ENCODE data around the gene CAPZB.

Gene CAPZB

DNA sequence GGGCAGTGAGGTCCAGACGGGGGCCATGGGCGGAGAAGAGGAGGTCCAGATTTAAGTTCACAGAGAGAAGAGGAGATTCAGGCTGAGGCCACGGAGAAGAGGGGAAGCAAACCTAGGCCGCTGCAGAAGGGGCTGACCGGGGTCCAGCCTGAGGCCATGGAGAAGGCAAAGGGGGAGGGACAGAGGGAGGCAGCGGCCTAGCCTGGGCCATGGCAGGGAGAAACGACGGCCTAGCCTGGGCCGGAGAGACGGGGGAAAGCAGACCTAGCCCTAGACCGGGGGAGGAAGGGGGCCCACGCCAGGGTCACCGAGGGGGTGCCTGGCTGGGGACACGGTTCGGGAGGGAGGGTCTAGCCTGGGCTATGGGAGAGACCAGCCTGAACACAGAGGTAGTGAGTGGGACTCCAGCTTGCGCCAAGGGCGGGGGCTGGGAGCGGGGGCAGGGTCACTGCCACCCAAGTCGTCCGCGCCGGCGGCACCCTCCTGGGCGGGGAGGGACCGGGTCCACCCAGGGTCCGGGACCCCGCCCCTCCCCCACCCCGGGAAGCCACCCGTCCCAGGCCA is 459 bp downstream of the CAPZB start:
- H3K4me1 ChIP-seq (ENCODE audit: insufficient read depth, low read length): peaks cover 40% of the 10 kb centered on the region
- H3K9ac ChIP-seq (ENCODE audit: low read depth, low read length): peak overlapping the region; percentile 94
- no peaks in the 10 kb centered on the region for H3K36me3 ChIP-seq (ENCODE audit: insufficient read depth, low read length)
- no peaks in the 10 kb centered on the region for H3K9me3 ChIP-seq (ENCODE audit: control insufficient read depth, insufficient read depth, low read length)

DNA sequence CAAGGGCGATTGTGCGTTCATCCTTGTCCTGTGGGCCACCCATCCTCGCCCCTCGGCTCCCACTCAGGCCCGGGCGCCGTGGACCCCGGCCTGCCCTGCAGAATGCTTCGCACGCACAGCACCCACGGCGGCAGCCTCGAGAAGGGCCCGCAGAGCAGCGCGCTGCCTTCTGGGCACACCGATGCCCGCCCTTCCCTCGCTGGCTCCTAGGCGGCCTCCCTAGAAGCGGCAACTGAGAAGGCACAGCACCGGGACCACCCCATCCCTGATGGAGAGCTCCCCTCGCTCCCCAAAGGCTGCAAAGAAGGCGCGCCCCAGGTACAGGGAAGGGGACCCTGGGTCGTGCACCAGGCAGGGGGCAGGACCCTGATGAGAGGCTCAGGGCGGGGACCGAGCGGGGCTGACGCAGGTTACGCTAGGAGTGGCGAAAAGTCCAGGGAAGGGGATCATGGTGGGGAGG is 971 bp downstream of the CAPZB start:
- Histone ChIP-seq H3K9ac (ENCODE audit: low read depth, low read length) (peak overlapping the region; percentile 94), H3K36me3 (ENCODE audit: insufficient read depth, low read length) (no peaks in the 10 kb centered on the region), H3K9me3 (ENCODE audit: control insufficient read depth, insufficient read depth, low read length) (no peaks in the 10 kb centered on the region), H3K4me1 (ENCODE audit: insufficient read depth, low read length) (peaks cover 45% of the 10 kb centered on the region)

DNA sequence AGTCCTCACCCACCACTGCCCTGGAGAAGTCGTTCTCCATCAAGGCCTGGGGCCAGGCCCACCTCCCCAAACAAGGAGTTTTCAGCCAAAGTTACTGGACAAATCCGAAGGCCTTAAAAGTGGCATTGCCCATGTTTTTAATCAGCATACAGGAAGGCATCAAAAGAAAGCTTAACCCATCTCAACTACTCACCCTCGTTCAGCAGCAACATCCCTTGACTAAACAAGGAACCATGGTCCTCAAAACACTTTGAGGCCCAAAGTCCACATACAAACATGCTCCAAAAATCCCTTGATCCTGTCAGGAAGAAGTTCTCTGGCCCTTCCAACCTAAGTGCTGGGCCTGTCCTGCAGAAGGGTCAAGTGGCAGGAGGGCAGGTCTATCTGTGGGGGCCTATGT is 1.6 kb downstream of the CAPZB start:
- no peaks in the 10 kb centered on the region for H3K36me3 ChIP-seq (ENCODE audit: insufficient read depth, low read length)
- H3K4me1 ChIP-seq (ENCODE audit: insufficient read depth, low read length): peaks cover 47% of the 10 kb centered on the region
- H3K9me3 ChIP-seq (ENCODE audit: control insufficient read depth, insufficient read depth, low read length): no peaks in the 10 kb centered on the region
- peak overlapping the region; percentile 94 for H3K9ac ChIP-seq (ENCODE audit: low read depth, low read length)

DNA sequence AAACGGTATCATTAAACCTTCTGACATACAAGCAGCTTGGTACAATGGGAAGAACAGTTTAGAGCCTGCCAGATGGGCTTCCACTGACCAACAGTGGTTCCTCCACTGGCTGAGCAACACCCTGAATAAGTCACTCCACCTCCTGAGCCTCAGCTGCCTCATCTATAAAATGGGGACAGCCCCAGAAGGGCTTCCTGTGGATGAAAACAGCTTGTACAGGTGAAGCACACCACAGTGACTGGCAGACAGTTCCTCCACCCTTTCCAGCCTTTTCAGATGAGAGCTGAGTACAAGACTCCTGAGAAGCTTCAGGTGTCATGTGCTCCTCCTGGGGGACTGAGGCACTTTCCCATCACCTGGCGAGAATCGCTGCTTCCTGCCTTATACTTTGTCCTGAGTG is 2.1 kb downstream of the CAPZB start:
- H3K4me1 ChIP-seq (ENCODE audit: insufficient read depth, low read length): peaks cover 48% of the 10 kb centered on the region
- no peaks in the 10 kb centered on the region for H3K9me3 ChIP-seq (ENCODE audit: control insufficient read depth, insufficient read depth, low read length)
- H3K9ac ChIP-seq (ENCODE audit: low read depth, low read length): no peak overlapping the region
- no peaks in the 10 kb centered on the region for H3K36me3 ChIP-seq (ENCODE audit: insufficient read depth, low read length)

DNA sequence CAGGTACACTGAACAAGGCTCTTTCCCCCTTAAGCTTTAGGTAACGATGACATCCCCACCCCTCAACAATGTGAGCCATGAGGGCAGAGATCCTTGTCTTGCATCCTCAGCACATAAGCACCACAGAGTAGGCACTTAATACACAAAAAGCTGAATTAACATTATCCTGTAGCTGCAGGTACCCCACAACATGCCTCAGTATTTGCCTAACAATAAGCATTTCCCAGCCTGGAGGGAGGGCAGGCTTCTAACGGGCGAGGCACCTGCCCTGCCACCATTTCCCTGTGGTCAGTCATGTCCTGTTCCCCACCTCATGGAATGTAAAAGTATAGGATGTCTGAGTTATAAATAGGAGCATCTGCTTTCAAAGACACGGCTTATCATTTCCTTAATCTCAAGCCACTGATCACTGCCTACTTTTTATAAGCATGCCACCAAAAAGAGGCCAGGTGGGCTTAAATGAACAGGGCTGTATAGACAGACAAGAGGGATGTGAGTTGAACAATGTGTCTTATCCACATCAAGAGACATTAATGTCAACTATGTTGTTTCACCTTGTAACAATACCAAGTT is 3.4 kb downstream of the CAPZB start:
- Histone ChIP-seq H3K4me1 (ENCODE audit: insufficient read depth, low read length) (peaks cover 49% of the 10 kb centered on the region), H3K36me3 (ENCODE audit: insufficient read depth, low read length) (no peaks in the 10 kb centered on the region)

DNA sequence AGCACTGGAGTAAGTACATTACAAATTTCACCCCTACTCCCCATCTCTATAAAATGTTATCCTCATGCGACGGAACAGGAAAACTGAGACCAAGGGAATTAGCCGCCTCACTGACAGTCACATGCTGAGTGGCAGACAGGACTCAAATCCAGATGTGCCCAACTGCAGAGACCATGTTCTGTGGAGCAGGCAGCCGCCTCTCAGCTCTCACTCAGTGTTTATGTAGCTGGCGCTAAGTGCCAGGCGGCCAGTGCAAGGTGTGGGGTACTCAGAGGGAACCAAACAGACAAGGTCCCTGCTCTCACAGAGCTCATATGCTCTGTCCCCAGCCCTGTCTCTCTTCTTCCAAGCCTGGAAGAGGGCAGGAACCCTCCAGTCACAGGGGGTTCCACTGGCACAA is 5.1 kb downstream of the CAPZB start:
- no peaks in the 10 kb centered on the region for H3K36me3 ChIP-seq (ENCODE audit: insufficient read depth, low read length)
- no peaks in the 10 kb centered on the region for H3K9me3 ChIP-seq (ENCODE audit: control insufficient read depth, insufficient read depth, low read length)
- H3K9ac ChIP-seq (ENCODE audit: low read depth, low read length): no peak overlapping the region
- peaks cover 45% of the 10 kb centered on the region for H3K4me1 ChIP-seq (ENCODE audit: insufficient read depth, low read length)

More for the DNA sequence above, 3.4 kb downstream of the CAPZB start:
- Histone ChIP-seq H3K9me3 (ENCODE audit: control insufficient read depth, insufficient read depth, low read length) (no peaks in the 10 kb centered on the region), H3K9ac (ENCODE audit: low read depth, low read length) (no peak overlapping the region)

DNA sequence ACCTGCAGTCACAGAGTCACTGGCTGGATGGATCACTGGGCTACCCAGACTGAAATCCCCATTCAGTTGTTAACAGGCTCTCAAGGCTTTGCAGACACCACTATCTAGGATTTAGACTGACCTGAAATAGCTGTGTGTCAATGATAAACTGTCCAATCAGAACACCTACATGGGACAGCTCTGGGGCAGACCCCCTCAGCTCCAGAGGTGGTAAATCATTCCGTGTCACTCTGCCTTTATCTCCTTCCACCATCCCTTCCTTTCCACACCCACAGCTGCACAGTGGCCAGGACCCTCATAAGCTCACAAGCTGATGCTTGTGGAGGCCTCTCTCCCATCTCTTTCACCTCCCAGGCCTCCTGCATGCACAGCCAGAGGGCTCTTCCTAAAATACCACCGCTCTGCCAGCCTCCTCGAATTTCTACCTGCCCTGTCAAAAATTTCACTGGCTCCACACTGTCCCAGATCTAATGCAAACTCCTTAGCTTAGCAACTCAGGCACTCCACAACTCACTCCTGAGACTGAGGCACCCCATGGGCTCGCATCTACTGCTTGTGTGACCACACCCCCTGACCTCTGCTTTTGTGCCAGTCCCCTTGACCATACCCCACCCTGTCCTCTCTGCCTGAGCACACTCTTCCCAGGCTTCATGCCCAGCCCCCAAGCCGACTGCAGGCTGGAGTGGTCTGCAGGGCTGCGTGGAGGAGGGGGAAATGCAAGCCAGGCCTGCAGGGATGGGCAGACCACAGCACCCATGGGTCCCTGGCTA is 5.8 kb downstream of the CAPZB start:
- H3K4me1 ChIP-seq (ENCODE audit: insufficient read depth, low read length): peaks cover 45% of the 10 kb centered on the region
- H3K9ac ChIP-seq (ENCODE audit: low read depth, low read length): no peak overlapping the region
- H3K36me3 ChIP-seq (ENCODE audit: insufficient read depth, low read length): no peaks in the 10 kb centered on the region
- no peaks in the 10 kb centered on the region for H3K9me3 ChIP-seq (ENCODE audit: control insufficient read depth, insufficient read depth, low read length)

DNA sequence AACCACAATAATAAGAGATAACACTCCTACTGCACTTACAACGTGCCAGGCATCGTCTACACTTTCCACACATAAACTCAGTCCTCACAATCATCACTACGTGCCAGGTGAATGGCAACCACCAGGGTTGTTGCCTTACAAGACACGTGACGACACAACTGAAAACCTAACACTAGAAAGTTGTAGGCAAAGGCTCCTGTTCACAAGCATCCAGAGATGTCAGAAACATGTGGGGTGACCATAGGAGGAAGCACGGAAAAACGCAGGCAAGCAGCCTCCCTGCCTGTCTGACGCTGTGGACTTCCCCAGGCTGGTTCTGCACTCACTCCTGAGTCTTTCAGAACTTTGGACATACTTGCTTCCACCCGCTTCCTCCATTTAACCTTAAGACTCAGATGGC is 7.0 kb downstream of the CAPZB start:
- Histone ChIP-seq H3K9me3 (ENCODE audit: control insufficient read depth, insufficient read depth, low read length) (no peaks in the 10 kb centered on the region), H3K36me3 (ENCODE audit: insufficient read depth, low read length) (no peaks in the 10 kb centered on the region), H3K4me1 (ENCODE audit: insufficient read depth, low read length) (peaks cover 42% of the 10 kb centered on the region), H3K9ac (ENCODE audit: low read depth, low read length) (no peak overlapping the region)

DNA sequence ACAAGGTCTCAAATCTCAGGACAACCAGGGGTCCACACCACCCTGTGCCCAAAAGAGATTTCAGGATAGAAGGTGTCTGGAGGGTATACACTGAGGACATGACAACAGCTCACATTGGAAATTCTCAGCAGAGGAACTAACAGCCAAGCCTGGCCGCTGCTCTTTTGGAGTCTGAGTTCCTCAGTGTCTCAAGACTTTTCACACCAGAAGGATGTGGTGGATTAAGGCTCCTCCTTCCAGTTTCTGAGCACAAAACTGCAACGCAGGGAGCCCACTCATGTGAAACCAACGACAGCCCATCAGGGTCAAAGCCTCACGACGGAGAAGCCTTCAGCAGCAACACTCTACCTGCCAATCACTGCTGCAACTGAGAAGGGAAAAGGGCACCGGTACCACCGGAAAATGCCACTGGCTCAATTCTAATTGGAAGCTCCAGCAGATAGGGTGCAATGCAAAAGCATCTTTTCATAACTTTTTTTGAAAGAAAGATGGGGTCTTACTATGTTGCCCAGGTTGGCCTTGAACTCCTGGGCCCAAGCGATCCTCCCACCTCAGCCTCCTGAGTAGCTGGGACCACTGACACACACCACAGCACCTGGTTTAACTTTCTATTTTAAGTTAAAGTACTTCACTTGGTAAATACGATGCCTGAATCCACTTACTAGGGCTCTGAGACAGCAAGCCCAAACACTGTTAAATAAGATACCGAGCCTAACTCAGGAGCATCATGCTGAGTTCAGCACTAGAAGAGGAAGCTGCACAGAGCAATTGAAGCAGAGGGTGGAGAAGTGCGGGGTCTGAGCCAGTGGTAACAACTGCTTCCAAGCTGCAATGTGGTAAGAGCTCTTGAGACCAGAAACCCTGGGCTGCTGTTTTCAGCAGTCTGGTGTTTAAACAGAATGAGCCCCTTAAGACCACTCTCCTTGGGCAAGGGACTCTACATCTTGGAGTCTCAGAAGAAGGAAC is 7.8 kb downstream of the CAPZB start:
- Histone ChIP-seq H3K36me3 (ENCODE audit: insufficient read depth, low read length) (no peaks in the 10 kb centered on the region), H3K9me3 (ENCODE audit: control insufficient read depth, insufficient read depth, low read length) (no peaks in the 10 kb centered on the region), H3K4me1 (ENCODE audit: insufficient read depth, low read length) (peaks cover 34% of the 10 kb centered on the region), H3K9ac (ENCODE audit: low read depth, low read length) (no peak overlapping the region)

DNA sequence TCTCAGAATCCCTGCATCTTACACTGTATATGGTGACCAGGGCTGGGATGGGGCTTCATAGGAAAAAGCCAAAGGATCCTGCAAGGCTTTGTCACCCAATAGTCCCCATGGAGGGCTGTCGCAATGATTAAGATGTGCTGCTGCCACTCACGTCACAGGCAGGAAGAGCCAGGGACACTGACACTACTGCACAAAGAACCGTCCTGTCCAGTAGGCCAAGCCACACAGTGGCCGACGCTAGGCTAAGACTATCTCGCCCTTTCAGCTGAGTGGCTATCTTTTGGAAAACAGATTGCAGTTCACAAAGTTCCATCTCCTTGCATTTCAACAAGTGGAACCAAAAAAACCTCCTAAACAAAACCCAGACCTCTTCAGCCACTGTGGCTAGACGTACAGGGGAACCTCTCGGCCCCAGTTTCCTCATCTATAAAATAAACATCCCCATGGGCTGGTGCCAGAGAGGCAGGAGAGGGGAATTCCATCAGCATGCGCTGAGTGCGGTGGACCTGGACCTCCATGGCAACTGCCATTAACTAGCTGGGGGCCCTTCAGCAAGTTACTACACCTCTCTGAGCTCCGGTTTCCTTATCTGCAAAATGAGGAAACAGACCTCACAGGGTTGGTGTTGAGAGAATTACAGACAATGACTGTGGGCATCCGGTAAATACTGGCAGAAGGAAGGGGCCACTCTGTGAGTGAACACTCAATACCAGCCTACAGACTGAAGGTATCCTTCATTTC is 8.7 kb downstream of the CAPZB start:
- Histone ChIP-seq H3K4me1 (ENCODE audit: insufficient read depth, low read length) (peaks cover 29% of the 10 kb centered on the region), H3K9ac (ENCODE audit: low read depth, low read length) (no peak overlapping the region), H3K9me3 (ENCODE audit: control insufficient read depth, insufficient read depth, low read length) (no peaks in the 10 kb centered on the region), H3K36me3 (ENCODE audit: insufficient read depth, low read length) (no peaks in the 10 kb centered on the region)

DNA sequence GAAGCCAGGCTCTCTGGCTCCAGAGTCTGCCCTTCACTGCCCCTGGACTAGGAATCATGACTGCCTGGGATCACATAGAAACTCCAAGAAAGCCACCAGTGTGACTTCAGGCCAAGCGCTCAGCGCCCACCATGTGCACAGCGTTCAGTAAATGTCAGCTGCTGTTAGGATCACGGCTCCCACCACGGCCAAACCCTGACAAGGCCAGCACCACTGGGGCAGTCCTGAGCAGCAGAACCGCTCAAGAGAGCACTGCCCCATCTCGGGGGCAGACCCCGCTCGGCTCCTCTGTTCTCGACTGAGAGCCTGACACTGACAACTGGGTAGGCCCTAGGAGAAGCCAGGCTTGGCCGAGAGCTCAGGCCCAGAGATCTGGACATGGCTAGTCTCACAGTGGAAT is 10.0 kb downstream of the CAPZB start:
- peaks cover 20% of the 10 kb centered on the region for H3K4me1 ChIP-seq (ENCODE audit: insufficient read depth, low read length)
- H3K36me3 ChIP-seq (ENCODE audit: insufficient read depth, low read length): no peaks in the 10 kb centered on the region
- H3K9ac ChIP-seq (ENCODE audit: low read depth, low read length): no peak overlapping the region

DNA sequence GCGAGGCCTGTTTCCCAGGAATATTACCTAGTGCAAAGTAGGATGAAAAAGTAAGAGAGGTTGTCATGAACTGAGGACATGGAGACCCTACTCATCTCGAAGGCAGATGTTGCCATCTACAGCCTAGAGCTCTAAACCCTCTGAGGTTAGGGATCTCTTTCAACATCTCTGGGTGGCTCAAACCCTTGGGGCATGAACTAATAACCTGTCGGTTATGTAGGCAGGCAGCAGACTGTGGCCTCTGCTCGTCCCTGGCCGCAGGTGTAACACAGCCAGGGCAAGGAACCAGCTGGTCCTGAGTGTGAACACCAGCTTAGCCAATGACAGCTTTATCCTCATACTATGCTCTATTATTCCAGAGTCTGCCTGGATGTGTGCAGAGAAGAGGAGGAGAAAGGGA is 13.2 kb downstream of the CAPZB start:
- Histone ChIP-seq H3K4me1 (ENCODE audit: insufficient read depth, low read length) (peaks cover 26% of the 10 kb centered on the region; the same call in 1 of the 2 replicates), H3K9ac (ENCODE audit: low read depth, low read length) (no peak overlapping the region), H3K36me3 (ENCODE audit: insufficient read depth, low read length) (no peaks in the 10 kb centered on the region), H3K9me3 (ENCODE audit: control insufficient read depth, insufficient read depth, low read length) (no peaks in the 10 kb centered on the region)

More for the DNA sequence above, 10.0 kb downstream of the CAPZB start:
- no peaks in the 10 kb centered on the region for H3K9me3 ChIP-seq (ENCODE audit: control insufficient read depth, insufficient read depth, low read length)

DNA sequence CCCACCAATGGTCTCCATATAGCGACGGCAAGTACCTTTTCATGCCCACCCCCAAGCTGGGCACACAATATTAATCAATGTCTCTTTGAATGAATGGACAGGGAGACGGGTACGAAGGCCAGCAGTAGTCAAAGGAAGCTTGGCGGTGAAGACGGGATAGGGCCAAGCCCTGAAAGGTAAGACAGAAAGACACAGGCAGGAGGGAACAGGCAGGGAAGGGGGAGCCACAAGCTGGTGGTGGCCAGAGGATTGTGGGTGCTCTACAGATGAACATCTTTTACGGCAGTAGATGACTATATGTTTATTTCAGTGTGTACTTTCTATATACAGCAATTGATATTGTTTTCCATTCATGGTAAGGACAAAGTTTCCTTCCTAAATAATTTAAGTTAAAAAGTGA is 16.3 kb downstream of the CAPZB start:
- Histone ChIP-seq H3K4me1 (ENCODE audit: insufficient read depth, low read length) (peaks cover 27% of the 10 kb centered on the region; the same call in 1 of the 2 replicates), H3K9me3 (ENCODE audit: control insufficient read depth, insufficient read depth, low read length) (no peaks in the 10 kb centered on the region), H3K36me3 (ENCODE audit: insufficient read depth, low read length) (no peaks in the 10 kb centered on the region), H3K9ac (ENCODE audit: low read depth, low read length) (no peak overlapping the region)

Measured in ES-I3 (cell line).